ENCODE data around the gene AATF.

DNA sequence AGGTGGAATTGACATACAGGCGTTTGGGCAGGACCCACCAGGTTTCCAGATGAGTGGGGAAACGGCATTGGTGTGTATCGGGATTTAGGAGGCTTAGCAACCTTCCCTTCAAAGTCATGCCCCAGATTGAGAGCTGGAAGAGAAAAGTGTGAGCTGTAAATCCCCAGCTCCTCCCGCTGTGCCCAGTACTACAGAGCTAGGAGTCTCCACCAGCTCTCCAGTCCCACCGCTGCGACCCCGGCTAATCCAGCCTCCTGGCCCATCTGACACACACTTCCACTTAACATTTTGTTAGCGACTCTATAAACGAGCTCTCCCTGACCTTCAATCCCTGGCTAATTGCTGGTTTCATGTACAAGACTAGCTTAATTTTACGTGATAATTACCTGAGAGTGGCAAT lies 41.3 kb upstream of the AATF start:
- TF ChIP-seq, protein P1, sequence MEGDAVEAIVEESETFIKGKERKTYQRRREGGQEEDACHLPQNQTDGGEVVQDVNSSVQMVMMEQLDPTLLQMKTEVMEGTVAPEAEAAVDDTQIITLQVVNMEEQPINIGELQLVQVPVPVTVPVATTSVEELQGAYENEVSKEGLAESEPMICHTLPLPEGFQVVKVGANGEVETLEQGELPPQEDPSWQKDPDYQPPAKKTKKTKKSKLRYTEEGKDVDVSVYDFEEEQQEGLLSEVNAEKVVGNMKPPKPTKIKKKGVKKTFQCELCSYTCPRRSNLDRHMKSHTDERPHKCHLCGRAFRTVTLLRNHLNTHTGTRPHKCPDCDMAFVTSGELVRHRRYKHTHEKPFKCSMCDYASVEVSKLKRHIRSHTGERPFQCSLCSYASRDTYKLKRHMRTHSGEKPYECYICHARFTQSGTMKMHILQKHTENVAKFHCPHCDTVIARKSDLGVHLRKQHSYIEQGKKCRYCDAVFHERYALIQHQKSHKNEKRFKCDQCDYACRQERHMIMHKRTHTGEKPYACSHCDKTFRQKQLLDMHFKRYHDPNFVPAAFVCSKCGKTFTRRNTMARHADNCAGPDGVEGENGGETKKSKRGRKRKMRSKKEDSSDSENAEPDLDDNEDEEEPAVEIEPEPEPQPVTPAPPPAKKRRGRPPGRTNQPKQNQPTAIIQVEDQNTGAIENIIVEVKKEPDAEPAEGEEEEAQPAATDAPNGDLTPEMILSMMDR (IDR thresholded peaks at IDR 0.05) = no peak
- TF ChIP-seq POLR2A (IDR thresholded peaks at IDR 0.05) = no peak
